ENCODE results near the gene TGFBR3L. TPM values are rescaled to one million over a fixed set of nuclear protein-coding genes. Genes with fewer than 3 reads are reported as not detected.
A peak's percentile ranks its signal among the peaks of the same experiment; 100 is the strongest.

The TGFBR3L gene
- 1 to 10 TPM; 2.6 to 3.2 TPM for total RNA-seq

DNA sequence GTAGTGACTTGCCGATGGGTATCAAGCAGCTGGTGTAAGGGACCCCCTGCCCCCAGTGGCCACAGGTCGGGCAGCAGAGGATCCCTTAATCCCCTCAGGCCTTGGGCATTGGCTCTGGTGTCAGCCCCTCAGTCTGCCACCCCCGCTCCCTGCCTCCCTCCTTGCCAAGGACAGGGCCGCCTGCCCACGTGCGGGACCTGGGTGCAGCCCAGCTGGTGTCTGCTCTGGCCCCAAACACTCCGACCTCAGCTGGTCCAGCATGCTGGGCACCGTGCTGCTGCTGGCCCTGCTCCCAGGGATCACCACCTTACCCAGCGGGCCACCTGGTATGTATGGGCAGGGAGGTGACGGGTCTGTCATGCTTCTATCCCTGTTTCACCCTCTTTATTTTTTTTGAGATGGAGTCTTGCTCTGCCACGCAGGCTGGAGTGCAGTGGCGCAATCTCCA, at the start of gene TGFBR3L:
Gene TGFBR3L, plus strand, starts transcription at position 233 of the 448 bp plus-strand sequence.
- peaks cover 18% of the 10 kb centered on the region for H3K27me3 Mint-ChIP-seq
- CTCF ChIA-PET: interaction anchor here (0.5 kb wide), 1 partner anchor 249 kb away, joined by 3 read pairs; no protein-coding TSS in a partner anchor

DNA sequence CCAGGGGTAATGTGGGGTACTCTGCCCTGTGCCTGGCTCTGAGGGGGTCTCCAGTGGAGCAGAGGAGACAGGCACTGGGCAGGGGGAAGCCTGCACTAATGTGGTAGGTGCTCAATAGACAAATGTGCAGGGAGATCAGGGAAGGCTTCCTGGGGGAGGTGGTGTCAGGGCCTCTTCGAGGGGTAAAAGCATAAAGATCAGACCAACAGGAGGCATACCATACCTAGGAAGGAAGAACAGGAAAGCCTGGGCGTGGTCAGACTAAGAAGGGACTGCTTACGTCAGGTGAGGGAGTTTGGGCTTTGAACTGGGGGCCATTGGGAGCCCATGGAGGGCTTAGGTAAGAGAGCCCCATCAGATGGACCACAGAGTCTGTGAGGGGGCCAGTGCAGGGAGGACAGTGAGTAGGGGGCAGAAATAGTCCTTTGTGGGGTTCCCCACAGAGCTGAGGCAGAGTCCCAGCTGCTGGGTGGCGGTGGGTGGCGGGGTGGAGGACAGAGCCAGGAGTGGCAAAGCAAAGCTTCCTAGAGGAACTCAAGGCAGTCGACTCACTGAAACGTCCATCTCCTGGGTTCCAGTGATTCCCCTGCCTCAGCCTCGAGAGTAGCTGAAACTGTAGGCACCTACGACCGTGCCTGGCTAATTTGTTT, 49.2 kb upstream of the TGFBR3L start:
- Mint-ChIP-seq H3K9me3 (ENCODE audit: low read depth) (no peaks in the 10 kb centered on the region), H3K27ac (no peak overlapping the region), H3K36me3 (ENCODE audit: low read depth) (no peaks in the 10 kb centered on the region), H3K27me3 (peaks cover 14% of the 10 kb centered on the region), H3K4me1 (peaks cover 25% of the 10 kb centered on the region), H3K4me3 (no peak overlapping the region)
- CTCF ChIA-PET: no interaction called here
- POLR2A ChIA-PET: no interaction called here
- ATAC-seq (no peak), DNase-seq (no peak)
- intact Hi-C loops (cut with DNase I, micrococcal nuclease): no loop called here

More for the DNA sequence above, at the start of gene TGFBR3L:
- peak within 1 kb of the TSS; percentile 41 for H3K4me3 Mint-ChIP-seq
- H3K4me1 Mint-ChIP-seq: peaks cover 19% of the 10 kb centered on the region
- peaks cover 14% of the 10 kb centered on the region for H3K36me3 Mint-ChIP-seq (ENCODE audit: low read depth)
- H3K27ac Mint-ChIP-seq: no peak within 1 kb of the TSS
- DNase-seq: no peak
- POLR2A ChIA-PET: no interaction called here
- ATAC-seq: no peak
- intact Hi-C loops (cut with DNase I, micrococcal nuclease): no loop called here
- H3K9me3 Mint-ChIP-seq (ENCODE audit: low read depth): no peaks in the 10 kb centered on the region

DNA sequence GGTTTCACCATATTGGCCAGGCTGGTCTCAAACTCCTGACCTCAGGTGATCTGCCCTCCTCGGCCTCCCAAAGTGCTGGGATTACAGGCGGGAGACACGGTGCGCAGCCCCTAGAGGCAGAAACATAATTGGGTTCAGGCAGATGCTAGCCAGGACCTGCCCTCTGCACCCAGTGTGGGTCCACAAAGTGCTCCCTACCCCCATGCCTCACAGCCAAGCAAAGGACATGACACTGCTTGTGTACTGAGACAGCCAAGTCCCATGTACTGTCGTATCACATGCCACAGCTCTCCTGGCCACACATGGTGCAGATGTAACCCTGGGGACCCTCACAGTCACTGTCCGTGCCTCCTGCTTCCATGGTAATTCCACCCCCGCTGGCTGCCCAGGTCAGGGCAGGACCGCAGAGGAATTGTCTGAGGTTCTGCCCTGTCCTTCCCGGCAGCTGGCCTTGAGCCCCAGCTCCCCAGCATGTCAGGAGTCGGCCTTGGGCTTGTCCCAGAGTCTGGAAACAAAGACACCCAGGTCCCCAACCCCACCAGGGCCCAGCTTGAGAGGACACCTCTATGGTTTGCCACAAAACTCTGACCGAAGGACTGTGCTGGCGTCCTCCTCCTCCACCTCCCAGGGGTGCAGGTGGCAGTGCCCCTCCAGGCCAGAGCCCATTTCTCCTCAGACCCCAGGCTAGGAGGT, 48.1 kb upstream of the TGFBR3L start:
- H3K4me3 Mint-ChIP-seq: no peak overlapping the region
- H3K36me3 Mint-ChIP-seq (ENCODE audit: low read depth): no peaks in the 10 kb centered on the region
- intact Hi-C loops (cut with DNase I, micrococcal nuclease): no loop called here
- no peak for ATAC-seq
- H3K27me3 Mint-ChIP-seq: peaks cover 14% of the 10 kb centered on the region
- peaks cover 35% of the 10 kb centered on the region for H3K4me1 Mint-ChIP-seq
- no peak overlapping the region for H3K27ac Mint-ChIP-seq
- POLR2A ChIA-PET: no interaction called here
- DNase-seq: no peak
- H3K9me3 Mint-ChIP-seq (ENCODE audit: low read depth): no peaks in the 10 kb centered on the region
- CTCF ChIA-PET: interaction anchor here (0.6 kb wide), 1 partner anchor 21 kb away, joined by 4 read pairs; no protein-coding TSS in a partner anchor

DNA sequence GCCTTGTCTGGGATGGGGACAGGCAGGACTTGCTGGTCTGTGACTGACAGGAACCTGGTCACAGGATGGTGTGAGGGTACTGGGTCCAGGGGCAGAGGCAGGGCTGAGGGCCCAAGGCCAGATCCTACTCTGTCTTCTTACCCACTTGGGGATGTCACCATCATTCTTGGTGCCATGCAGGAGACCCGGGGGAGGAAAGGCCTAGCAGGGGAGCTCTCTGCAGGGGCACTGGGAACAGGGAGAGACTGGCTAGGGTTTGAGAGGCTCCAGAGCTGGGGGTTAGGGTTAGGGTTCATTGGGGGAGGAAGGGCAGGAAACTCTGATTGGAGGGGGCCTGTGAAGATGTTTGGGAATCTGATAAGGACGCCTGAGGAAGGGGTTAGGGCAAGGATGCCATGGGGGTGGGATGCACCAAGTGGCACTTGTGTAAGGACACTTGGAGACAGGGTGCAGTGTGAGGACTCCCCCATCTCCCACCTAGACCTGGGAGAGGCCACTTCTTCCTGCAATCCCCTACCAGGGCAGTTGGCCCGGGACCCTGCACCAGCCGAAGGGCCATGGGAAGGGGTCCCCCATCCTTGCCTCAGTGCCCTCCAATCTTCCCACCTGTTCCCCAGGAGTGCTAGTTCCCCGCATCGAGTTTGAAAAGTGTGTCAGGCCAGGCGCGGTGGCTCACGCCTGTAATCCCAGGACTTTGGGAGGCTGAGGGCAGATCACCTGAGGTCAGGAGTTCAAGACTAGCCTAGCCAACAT, 47.4 kb upstream of the TGFBR3L start:
- Mint-ChIP-seq H3K9me3 (ENCODE audit: low read depth) (no peaks in the 10 kb centered on the region), H3K27ac (no peak overlapping the region), H3K4me3 (no peak overlapping the region), H3K4me1 (peaks cover 41% of the 10 kb centered on the region), H3K27me3 (peaks cover 20% of the 10 kb centered on the region), H3K36me3 (ENCODE audit: low read depth) (no peaks in the 10 kb centered on the region)
- intact Hi-C loops (cut with DNase I, micrococcal nuclease): no loop called here
- DNase-seq: no peak
- ChIA-PET CTCF (interaction anchor here (2.5 kb wide), 1 partner anchor 52 kb away, joined by 32 read pairs; the partner anchor contains the start of gene SNAPC2), POLR2A (no interaction called here)
- ATAC-seq: no peak

DNA sequence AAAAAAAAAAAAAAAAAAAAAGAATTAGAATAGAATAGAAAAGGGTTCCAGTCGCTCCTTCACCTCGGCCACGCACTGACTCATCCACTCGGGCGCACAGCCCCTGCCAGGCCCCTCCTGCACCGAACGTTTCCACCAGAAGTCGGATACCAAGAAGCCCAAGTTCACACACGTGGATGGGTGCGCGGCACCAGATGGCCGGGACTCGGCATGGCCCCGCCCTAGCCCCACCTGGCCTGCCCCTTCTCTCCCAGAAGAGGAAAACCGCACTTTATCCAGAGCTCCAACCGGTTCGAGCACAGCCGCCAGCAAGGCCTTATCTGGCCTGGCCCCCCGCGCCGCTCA, 46.3 kb upstream of the TGFBR3L start:
- ChIA-PET POLR2A (interaction anchor here (1.8 kb wide), 1 partner anchor 53 kb away, joined by 8 read pairs; the partner anchor contains the start of gene SNAPC2), CTCF (interaction anchor here (0.7 to 2.5 kb wide), 10 partner anchors 10 to 514 kb away, joined by 3 to 32 read pairs (median 4); partner anchors contain the start of genes MAP2K7, SNAPC2 and TIMM44)
- H3K27ac Mint-ChIP-seq: no peak overlapping the region
- no peaks in the 10 kb centered on the region for H3K36me3 Mint-ChIP-seq (ENCODE audit: low read depth)
- H3K9me3 Mint-ChIP-seq (ENCODE audit: low read depth): no peaks in the 10 kb centered on the region
- peak; percentile 63 for DNase-seq
- peaks cover 43% of the 10 kb centered on the region for H3K4me1 Mint-ChIP-seq
- intact Hi-C loops (cut with DNase I, micrococcal nuclease): loop anchor here (2.0 kb wide), 4 partner anchors 39 to 239 kb away; partner anchors contain the start of genes ELAVL1 (in 1 of the 2), PET100 (in 1 of the 2), STXBP2 (in 1 of the 2) and XAB2 (in 1 of the 2)
- peak overlapping the region; percentile 70 for H3K4me3 Mint-ChIP-seq
- peaks cover 26% of the 10 kb centered on the region for H3K27me3 Mint-ChIP-seq
- no peak for ATAC-seq

GRCh38 chr19:7868671-7869452, 45.8 kb upstream of the TGFBR3L start:
- Mint-ChIP-seq H3K9me3 (ENCODE audit: low read depth) (no peaks in the 10 kb centered on the region), H3K36me3 (ENCODE audit: low read depth) (no peaks in the 10 kb centered on the region), H3K4me3 (peak overlapping the region; percentile 70), H3K27me3 (peaks cover 29% of the 10 kb centered on the region), H3K4me1 (peaks cover 47% of the 10 kb centered on the region), H3K27ac (peak overlapping the region; percentile 51)
- intact Hi-C loops (cut with DNase I, micrococcal nuclease): loop anchor here (1.0 to 2.0 kb wide), 12 partner anchors 34 to 544 kb away; partner anchors contain the start of genes CERS4 (in 1 of the 2), ELAVL1 (in 1 of the 2), MAP2K7 (in 1 of the 2) and MARCHF2 (in 1 of the 2)
- POLR2A ChIA-PET: interaction anchor here (0.6 to 1.8 kb wide), 4 partner anchors 52 to 521 kb away, joined by 3 to 8 read pairs (median 3); partner anchors contain the start of genes RAB11B, SNAPC2 and TIMM44
- ATAC-seq (peak; percentile 75), DNase-seq (peak; percentile 92)
- CTCF ChIA-PET: interaction anchor here (0.7 to 2.5 kb wide), 19 partner anchors 11 to 771 kb away, joined by 3 to 32 read pairs (median 4); partner anchors contain the start of genes MAP2K7, SNAPC2 and TIMM44

DNA sequence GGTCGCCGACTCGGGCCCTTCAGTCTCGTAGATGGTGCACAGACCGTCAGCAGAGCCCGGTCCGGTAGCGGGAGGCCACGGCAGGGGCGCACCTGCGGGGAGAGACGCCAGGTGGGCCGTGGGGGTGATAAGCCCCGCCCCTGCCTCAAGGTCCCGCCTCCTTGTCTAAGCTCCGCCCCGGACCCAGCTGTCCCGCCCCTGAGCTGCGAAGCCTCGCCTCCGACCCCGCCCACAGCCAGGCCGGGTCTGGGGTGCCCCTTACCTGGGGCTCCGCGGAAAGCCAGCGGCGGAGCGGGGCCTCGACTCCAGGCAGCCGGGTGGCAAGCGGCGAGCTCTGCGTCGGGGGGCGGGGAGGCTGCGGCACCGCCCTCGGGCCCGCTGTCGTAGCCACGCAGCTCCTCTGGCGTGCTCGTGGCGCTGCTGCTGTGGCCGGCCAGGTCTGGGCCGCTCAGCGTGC, 45.1 kb upstream of the TGFBR3L start:
- intact Hi-C loops (cut with DNase I, micrococcal nuclease): loop anchor here (1.0 to 2.0 kb wide), 12 partner anchors 34 to 544 kb away; partner anchors contain the start of genes CERS4 (in 1 of the 2), ELAVL1 (in 1 of the 2), MAP2K7 (in 1 of the 2) and MARCHF2 (in 1 of the 2)
- peaks cover 47% of the 10 kb centered on the region for H3K4me1 Mint-ChIP-seq
- H3K4me3 Mint-ChIP-seq: peak overlapping the region; percentile 57
- ATAC-seq: peak; percentile 62
- ChIA-PET CTCF (interaction anchor here (0.6 to 2.5 kb wide), 24 partner anchors 11 to 1767 kb away, joined by 3 to 32 read pairs (median 4); partner anchors contain the start of genes CERS4, MAP2K7, SNAPC2 and TIMM44), POLR2A (interaction anchor here (0.6 to 1.8 kb wide), 4 partner anchors 51 to 521 kb away, joined by 3 to 8 read pairs (median 3); partner anchors contain the start of genes RAB11B, SNAPC2 and TIMM44)
- H3K27me3 Mint-ChIP-seq: peaks cover 27% of the 10 kb centered on the region
- DNase-seq: peak; percentile 90
- no peak overlapping the region for H3K27ac Mint-ChIP-seq
- no peaks in the 10 kb centered on the region for H3K9me3 Mint-ChIP-seq (ENCODE audit: low read depth)
- no peaks in the 10 kb centered on the region for H3K36me3 Mint-ChIP-seq (ENCODE audit: low read depth)

DNA sequence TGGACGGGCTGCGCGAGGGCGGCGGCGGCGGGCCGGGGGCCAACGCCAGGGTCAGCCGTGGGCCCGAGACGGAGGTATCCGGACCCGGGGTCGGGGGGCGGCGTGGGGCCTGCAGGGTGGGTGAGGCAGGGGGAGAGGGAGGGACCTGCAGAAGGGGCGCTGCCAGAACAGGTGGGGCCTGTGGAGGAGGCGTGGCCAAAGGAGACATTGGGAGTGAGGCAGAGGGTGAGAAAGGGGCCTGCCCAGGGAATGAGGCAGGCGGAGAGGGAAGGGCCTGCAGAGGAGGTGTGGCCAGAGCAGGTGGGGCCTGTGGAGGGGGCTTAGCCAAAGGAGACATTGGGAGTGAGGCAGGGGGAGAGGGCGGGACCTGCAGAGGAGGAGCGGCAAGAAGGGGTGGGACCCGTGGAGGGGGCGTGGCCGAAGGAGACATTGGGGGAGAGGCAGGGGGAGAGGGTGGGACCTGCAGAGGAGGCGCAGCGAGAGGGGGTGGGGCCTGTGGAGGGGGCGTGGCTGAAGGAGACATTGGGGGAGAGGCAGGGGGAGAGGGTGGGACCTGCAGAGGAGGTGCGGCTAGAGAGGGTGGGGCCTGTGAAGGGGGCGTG, 44.6 kb upstream of the TGFBR3L start:
- Mint-ChIP-seq H3K27ac (no peak overlapping the region), H3K27me3 (peaks cover 30% of the 10 kb centered on the region), H3K4me1 (peaks cover 46% of the 10 kb centered on the region), H3K4me3 (peak overlapping the region; percentile 41), H3K9me3 (ENCODE audit: low read depth) (no peaks in the 10 kb centered on the region), H3K36me3 (ENCODE audit: low read depth) (no peaks in the 10 kb centered on the region)
- DNase-seq (peak; percentile 76), ATAC-seq (no peak)
- intact Hi-C loops (cut with DNase I, micrococcal nuclease): loop anchor here (1.0 to 5.0 kb wide), 16 partner anchors 8 to 1133 kb away; partner anchors contain the start of genes MAP2K7 (in 2 of the 2), SNAPC2 (in 2 of the 2), CERS4 (in 1 of the 2) and ELAVL1 (in 1 of the 2)
- ChIA-PET CTCF (interaction anchor here (0.6 to 2.5 kb wide), 23 partner anchors 12 to 1767 kb away, joined by 3 to 32 read pairs (median 3); partner anchors contain the start of genes CERS4, MAP2K7, SNAPC2 and TIMM44), POLR2A (interaction anchor here (0.7 to 1.8 kb wide), 3 partner anchors 51 to 520 kb away, joined by 3 to 8 read pairs (median 3); partner anchors contain the start of genes RAB11B, SNAPC2 and TIMM44)

GRCh38 chr19:7870571-7871436, 43.8 kb upstream of the TGFBR3L start:
- POLR2A ChIA-PET: no interaction called here

More at GRCh38 chr19:7870571-7871436, 43.8 kb upstream of the TGFBR3L start:
- Mint-ChIP-seq H3K36me3 (ENCODE audit: low read depth) (no peaks in the 10 kb centered on the region), H3K4me1 (peaks cover 39% of the 10 kb centered on the region), H3K27me3 (peaks cover 24% of the 10 kb centered on the region), H3K9me3 (ENCODE audit: low read depth) (no peaks in the 10 kb centered on the region), H3K4me3 (peak overlapping the region; percentile 6), H3K27ac (no peak overlapping the region)
- DNase-seq: peak; percentile 85
- intact Hi-C loops (cut with DNase I, micrococcal nuclease): loop anchor here (1.0 to 5.0 kb wide), 6 partner anchors 9 to 1134 kb away; partner anchors contain the start of genes GPR108 (in 1 of the 2), MAP2K7 (in 1 of the 2), SNAPC2 (in 1 of the 2) and TRIP10 (in 1 of the 2)
- CTCF ChIA-PET: interaction anchor here (1.9 kb wide), 1 partner anchor 49 kb away, joined by 4 read pairs; the partner anchor contains the start of gene SNAPC2
- ATAC-seq: peak; percentile 11
